ENCODE data around the gene SBF2.

DNA sequence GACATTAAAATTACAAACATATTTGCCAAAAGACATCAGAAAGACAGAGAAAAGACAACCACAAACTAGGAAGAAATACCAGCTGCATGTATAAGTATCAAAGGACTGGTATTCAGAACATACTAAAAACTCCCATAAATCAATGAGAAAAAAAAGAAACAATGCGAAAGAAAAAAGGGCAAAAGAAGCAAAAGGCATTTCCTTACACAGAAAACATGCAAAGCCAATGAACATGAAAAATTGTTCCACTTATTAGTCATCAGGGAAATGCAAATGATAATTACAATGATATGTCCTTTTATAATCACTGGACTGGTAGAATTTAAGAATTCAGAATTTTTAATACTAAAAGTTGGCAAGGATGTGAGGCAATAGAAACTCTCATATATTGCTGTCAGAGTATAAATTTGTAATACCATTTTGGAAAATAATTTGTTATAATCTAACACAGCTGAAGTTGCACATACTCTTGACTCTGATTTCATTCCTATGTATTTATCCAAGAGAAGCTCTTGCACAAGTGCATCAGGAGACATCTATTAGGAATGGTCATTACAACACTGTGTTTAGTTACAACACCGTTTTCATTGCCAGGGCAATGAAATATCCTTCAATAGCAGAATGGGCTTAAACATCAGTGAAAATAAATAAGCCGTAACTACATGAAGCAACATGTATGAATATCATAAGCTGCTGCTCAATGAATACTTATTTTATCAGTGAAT lies 350.5 kb downstream of the SBF2 start:
- no peak for TF ChIP-seq CTCF (IDR thresholded peaks at IDR 0.05)
- no peak for TF ChIP-seq POLR2A (IDR thresholded peaks at IDR 0.05)
